8988T (cell line): ENCODE measurements around the gene ALDOA.
A peak's percentile ranks its signal among the peaks of the same experiment; 100 is the strongest.

Experiments
- DNase-seq: peaks from one replicate; pipeline ENCODE4 v3.0.0; 2011

Gene ALDOA

GRCh38 chr16:30070490-30070889 is 4.9 kb downstream of the ALDOA start:
- no peak for DNase-seq

DNA sequence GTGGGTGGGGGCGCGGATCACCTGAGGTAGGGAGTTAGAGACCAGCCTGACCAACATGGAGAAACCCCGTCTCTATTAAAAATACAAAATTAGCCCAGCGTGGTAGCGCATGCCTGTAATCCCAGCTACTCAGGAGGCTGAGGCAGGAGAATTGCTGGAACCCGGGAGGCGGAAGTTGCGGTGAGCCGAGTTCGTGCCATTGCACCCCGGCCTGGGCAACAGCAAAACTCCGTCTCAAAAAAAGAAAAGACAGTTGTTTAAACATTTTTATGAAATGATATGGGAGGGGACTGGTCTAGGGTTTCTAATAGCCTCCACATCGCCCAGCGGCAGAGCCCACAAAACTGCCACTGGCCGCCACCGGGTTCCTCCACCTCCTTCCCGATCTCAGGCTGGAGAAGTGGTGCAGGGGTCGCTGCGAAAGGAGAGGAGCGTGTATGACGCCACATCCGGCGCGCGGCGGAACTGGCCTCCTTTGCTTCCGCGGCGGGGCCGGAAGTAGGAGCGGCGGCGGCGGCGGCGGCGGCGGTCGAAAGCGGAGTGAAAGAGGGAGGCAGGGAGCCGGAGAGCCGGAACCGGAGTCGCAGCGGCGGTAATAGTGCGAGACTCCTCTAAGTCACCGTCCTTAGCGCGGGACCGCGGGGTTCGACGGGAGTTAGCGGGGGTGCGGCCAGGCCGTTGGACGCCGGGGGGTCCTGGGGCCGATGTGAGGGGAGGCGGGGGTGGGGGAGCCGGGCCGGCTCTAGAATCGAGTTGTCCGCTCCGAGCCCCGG is 10.1 kb downstream of the ALDOA start, which contains the start of gene PPP4C:
Gene PPP4C, plus strand, starts transcription at position 492 of the 773 bp plus-strand sequence. CDS start 384 bp downstream, outside the sequence.
- DNase-seq, result peak; percentile 87

- DNase-seq, result no peak
These were observed 10.8 kb downstream of the ALDOA start for GRCh38 chr16:30076276-30076791.

GRCh38 chr16:30077656-30078055 is 12.1 kb downstream of the ALDOA start:
- DNase-seq, result no peak

GRCh38 chr16:30078744-30079143 is 13.2 kb downstream of the ALDOA start:
- no peak for DNase-seq

GRCh38 chr16:30079480-30079879 is 13.9 kb downstream of the ALDOA start:
- no peak for DNase-seq

GRCh38 chr16:30082545-30083090 is 17.1 kb downstream of the ALDOA start:
- DNase-seq, result no peak

DNA sequence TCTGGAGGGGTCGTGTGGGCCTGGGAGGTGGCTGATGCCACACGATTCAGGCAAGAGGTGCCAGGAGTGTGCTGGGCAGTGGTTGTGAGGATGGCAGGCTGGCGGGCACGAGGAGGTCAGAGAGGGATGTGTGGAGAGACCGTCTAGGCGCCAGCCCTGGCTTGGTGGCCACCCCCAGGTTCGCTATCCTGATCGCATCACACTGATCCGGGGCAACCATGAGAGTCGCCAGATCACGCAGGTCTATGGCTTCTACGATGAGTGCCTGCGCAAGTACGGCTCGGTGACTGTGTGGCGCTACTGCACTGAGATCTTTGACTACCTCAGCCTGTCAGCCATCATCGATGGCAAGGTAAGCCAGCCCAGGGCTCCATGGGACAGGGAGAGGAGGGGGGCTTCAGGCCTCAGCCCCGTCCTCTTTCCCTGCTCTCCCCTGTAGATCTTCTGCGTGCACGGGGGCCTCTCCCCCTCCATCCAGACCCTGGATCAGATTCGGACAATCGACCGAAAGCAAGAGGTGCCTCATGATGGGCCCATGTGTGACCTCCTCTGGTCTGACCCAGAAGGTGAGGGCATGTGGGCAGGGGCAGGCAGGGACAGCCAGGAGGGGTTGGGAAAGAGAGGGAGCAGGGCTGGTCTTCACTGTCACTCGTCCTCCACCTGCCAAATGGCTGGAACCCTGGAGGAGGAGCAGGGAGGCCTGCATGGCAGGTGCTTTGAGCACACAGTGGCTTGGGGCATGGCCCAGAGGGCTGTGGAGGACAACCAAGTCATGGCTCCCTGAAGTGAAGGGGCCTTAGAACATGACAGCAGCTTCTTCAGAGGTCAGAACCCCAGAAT is 17.9 kb downstream of the ALDOA start:
- DNase-seq, result no peak

DNA sequence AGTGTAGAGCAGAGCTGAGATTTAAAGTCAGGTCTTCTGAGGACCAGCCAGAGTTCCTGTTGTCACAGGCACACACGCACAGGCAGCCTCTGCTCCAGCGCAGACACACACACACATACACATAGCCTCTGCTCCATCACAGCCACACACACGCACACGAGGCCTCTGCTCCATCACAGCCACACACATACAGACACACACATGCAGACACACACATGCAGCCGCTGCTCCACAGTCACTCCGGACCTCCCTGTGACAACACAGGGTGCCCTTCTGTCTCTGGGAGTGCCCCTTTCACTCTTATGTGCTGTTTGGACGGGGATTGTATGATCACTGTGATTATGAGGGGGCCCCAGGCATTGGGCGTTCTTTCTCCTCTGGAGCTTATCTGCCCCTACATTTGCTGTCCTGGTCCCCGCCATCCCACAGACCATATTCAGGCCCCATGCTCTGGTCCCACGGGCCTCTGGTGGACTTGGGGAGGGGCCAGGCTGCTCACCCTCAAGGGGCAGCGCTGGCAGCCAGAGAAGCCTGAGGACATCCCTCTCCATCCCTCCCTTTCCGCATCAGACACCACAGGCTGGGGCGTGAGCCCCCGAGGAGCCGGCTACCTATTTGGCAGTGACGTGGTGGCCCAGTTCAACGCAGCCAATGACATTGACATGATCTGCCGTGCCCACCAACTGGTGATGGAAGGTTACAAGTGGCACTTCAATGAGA is 18.7 kb downstream of the ALDOA start:
- no peak for DNase-seq

- no peak for DNase-seq
These were observed 19.2 kb downstream of the ALDOA start for GRCh38 chr16:30084816-30085159.

DNA sequence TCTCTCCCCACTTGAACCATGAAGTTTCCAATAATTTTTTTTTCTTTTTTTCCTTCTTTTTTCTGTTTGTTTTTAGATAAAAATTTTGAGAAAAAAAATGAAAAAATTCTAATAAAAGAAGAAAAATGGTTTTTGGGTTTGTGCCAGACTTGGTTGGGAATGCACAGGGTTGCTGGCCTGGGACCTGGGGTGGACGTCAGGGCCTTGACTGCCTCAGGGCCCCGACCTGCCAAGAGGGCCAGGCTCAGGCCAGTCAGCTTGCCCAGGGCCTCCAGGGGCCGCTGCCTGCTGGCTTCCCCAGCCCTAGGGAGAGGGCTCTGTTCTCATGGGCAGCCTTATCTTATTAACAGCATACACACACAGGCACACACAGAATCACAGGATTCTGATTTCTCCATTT is 19.7 kb downstream of the ALDOA start:
- no peak for DNase-seq

DNA sequence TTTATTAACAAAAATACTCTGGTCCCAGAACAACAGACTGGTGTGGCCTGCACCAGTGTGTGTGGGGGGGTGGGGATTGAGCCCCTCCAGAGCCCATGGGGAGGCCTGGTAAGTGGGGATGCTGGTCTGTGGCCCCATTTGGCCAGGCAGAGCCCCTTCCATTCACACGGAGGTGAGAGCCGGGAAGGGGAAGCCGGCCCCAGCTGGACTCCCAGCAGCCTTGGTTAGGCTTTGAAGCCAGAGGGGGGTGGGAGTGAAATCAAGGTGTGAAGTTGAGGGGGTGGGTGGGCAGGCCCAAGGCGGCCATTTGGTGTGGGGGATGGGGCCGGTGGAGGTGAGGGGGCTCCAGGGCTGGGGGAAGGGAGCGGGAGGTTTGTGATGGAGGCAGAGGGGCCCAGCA is 20.3 kb downstream of the ALDOA start:
- no peak for DNase-seq

GRCh38 chr16:30086291-30087140 is 21.0 kb downstream of the ALDOA start:
- no peak for DNase-seq

- DNase-seq, result no peak
These were observed 21.8 kb downstream of the ALDOA start for GRCh38 chr16:30087181-30087898.

DNA sequence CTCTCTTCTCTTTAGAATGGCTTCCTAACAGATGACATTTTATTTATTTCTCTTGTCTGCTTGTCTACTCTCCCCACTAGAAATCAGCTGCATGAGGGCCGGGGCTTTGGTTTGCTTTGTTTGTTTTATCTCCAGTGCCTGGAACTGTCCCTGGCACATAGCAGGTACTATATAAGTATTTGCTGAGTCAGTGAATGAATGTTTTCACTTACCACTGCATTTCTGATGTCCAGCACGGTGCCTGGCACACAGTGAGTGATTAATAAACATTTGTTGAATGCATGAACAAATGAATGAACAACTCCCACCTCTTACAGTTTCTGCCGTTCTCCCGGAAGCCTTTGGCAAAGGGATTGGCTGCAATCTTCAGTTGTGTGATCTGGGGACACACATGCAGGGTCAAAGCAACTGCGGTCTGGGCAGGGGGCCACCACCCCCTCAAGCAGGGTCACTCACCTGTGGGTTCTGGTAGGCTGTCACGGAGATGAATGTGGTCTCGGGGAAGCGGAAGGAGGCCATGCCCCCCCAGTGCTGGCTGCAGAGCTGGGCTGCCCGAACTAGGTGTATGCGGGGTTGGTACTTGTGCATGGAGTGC is 22.8 kb downstream of the ALDOA start:
- DNase-seq, result no peak

GRCh38 chr16:30088832-30089624 is 23.5 kb downstream of the ALDOA start:
- no peak for DNase-seq

GRCh38 chr16:30090610-30091331 is 25.2 kb downstream of the ALDOA start:
- no peak for DNase-seq

DNA sequence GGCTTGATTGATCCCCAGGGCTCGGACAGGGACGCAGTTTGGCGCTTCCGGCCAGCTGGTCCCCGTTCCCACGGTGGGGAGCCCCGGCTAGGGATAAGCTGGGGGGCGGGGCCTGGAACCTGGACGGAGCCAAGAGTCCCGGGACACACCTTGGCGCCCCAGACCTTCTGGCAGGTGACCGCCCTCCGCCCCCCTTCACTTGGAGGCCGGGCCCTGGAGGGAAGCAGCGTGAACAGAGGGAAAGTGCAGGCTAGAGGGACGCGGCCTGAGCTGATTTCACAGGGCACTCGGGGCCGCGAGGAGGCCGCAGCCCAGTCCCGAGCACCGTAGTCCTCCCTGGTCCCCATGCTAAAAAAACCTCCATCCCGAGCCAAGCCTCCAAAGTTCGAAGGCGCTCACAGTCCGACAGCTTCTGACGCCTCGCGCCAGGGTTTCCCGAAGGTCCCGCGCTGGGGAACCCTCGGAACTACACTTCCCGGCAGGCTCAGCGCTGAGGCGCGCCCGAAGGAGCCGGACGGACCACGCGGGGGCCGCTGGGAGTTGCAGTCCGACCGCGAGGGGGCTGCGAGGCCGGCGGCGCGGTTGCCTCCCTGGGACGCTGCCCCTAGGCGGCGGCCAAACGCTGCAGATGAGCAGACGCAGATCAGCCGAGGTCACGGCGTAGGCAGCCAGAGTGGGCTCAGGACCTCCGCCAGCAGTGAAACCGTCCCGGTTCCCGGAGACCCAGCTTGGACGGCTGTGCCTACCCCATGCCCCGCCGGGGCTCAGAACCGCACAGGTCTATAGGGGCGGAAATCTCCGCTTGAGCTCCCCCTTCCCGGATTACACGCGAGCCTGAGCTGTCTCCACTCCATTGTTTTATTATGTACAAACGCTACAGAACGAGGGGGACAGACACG is 26.2 kb downstream of the ALDOA start, which contains the start of gene TBX6:
Gene TBX6, minus strand, starts transcription at position 451 of the 899 bp plus-strand sequence. CDS start 731 bp downstream, outside the sequence.
- DNase-seq, result peak; percentile 87
